ENCODE results near the gene TIPARP.

TIPARP gene

DNA sequence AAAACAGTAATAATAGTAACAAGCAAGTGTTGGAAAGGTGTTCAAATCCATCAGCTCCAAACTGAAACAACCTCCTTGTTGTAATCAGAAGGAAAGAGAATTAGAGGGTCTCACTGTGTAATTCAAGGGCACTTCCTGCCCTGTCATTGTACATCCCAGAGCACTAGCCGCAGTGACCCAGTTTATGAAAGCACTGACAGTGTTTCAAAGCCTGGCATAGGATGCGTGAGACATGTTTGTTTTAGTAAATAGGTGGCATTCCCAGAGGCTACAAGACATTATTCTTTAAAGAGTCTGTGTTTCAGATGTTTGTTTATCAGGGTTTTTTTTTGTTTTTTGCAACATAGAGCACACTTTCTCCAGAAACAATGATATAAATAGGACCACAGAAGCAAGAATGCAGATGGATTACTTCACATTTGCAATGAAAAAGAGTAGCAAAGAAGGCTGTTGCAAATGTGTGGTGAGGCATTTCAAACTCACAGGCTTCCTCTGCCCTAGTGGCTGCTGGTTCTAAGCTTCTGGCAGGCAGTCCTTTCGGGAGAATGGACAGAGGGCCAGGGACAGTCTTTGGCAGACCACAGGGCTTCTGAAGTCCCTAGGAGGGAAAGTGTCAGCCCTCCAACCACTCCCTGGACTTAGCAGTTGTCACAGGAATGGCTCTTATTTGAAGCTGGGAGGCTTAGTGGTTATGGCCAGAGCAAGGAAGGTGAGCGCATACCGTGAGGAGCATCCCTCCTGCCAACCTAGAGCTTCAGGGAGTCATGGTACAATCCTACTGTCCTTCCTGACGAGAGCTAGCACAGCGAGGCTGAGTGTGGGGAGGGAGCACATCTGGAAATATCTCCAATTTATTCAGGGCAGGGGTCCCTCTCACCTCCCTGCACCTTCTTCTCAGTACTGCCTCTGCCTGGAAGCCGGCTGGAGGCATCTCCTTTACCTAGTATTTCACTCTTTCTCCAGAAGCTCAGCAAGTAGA lies 31.4 kb upstream of the TIPARP start:
- Histone ChIP-seq H3K4me3 (ENCODE audit: low read length in 2 of 2) (no peak overlapping the region), H4K8ac (ENCODE audit: low read depth, low read length) (no peak overlapping the region), H2BK5ac (ENCODE audit: low read length) (no peak overlapping the region), H3K23ac (ENCODE audit: low read depth, low read length, poor library complexity) (no peak overlapping the region), H3K9ac (ENCODE audit: low read depth, low read length, poor library complexity) (no peak overlapping the region), H3K14ac (ENCODE audit: low read length) (no peak overlapping the region), H3K4me1 (ENCODE audit: control insufficient read depth in 2 of 2, insufficient read depth in 1 of 2, low read depth in 1 of 2, low read length in 2 of 2) (peaks cover 10 to 19% of the 10 kb centered on the region in 2 donors), H2BK12ac (ENCODE audit: low read length) (no peak overlapping the region), H2BK15ac (ENCODE audit: low read length) (no peak overlapping the region), H3K36me3 (replicated peaks in 1 of 2; ENCODE audit: control insufficient read depth in 2 of 2, insufficient read depth in 2 of 2, low read length in 2 of 2) (no peaks in the 10 kb centered on the region), H3K79me1 (ENCODE audit: low read depth, low read length) (peaks cover under 1% of the 10 kb centered on the region), H2BK120ac (ENCODE audit: low read depth, low read length) (no peak overlapping the region), H3K4ac (ENCODE audit: low read length) (no peak overlapping the region), H3K9me3 (replicated peaks in 1 of 2; ENCODE audit: control insufficient read depth in 2 of 2, insufficient read depth in 1 of 2, low read depth in 1 of 2, low read length in 2 of 2) (no peaks in the 10 kb centered on the region), H3K27ac (replicated peaks; ENCODE audit: low read length) (no peak overlapping the region), H4K91ac (ENCODE audit: low read depth, low read length, poor library complexity) (no peak overlapping the region), H3K18ac (ENCODE audit: low read length) (no peak overlapping the region), H2AK5ac (ENCODE audit: low read depth, low read length) (no peak overlapping the region), H3K27me3 (ENCODE audit: control insufficient read depth in 3 of 3, insufficient read depth in 3 of 3, low read depth in 1 of 3, low read length in 3 of 3) (peaks cover 0 to 11% (median 0%) of the 10 kb centered on the region in 3 experiments), H3K4me2 (ENCODE audit: insufficient read depth, low read length, poor library complexity, severe bottlenecking) (no peak overlapping the region), H2AFZ (ENCODE audit: low read length) (peak overlapping the region; percentile 71)
- DNase-seq (ENCODE audit: low spot score), result no peak
- no CpG with 5 or more reads among the region's 8 CpGs for WGBS, 2 donors (ENCODE audit: extremely low coverage in 2 of 2, insufficient read length in 2 of 2, insufficient replicate concordance in 1 of 2)

DNA sequence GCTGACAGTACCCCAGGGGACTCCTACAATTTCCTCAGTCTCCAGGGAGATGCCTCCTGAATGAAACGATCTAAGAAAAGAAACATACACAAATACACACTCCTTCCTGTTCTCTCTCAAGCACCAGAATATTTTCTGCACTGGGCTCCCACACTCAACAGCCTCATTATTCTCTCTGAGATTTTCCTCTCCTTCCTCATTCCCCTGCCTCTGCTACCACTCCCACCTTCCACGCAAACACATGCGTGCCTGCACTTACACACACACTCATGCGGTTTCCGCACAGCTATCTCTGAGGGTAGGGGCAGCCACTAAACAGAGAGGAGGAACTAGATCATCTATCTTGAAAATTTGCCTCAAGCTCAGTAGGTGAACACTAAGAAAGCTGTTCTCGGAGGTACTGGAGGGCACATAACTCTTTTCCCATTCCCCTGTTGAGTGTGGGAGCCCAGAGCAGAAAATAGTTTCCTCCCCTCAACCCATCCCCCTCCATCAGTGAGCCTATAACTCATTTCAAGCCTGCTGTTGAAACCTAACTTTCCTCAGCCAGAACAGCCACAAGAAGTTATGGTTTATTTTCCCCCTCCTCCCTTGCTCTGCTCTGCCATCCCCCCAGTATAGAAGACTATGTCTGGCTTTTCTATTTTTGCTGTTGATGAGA lies 30.5 kb upstream of the TIPARP start:
- Histone ChIP-seq H3K18ac (ENCODE audit: low read length) (peak overlapping the region; percentile 54), H4K8ac (ENCODE audit: low read depth, low read length) (no peak overlapping the region), H3K79me1 (ENCODE audit: low read depth, low read length) (peaks cover 1% of the 10 kb centered on the region), H3K27ac (replicated peaks; ENCODE audit: low read length) (no peak overlapping the region), H3K4ac (ENCODE audit: low read length) (no peak overlapping the region), H3K4me1 (ENCODE audit: control insufficient read depth in 2 of 2, insufficient read depth in 1 of 2, low read depth in 1 of 2, low read length in 2 of 2) (peaks cover 10 to 19% of the 10 kb centered on the region in 2 donors), H3K9me3 (replicated peaks in 1 of 2; ENCODE audit: control insufficient read depth in 2 of 2, insufficient read depth in 1 of 2, low read depth in 1 of 2, low read length in 2 of 2) (no peaks in the 10 kb centered on the region), H2AK5ac (ENCODE audit: low read depth, low read length) (no peak overlapping the region), H2BK15ac (ENCODE audit: low read length) (no peak overlapping the region), H4K91ac (ENCODE audit: low read depth, low read length, poor library complexity) (no peak overlapping the region), H3K36me3 (replicated peaks in 1 of 2; ENCODE audit: control insufficient read depth in 2 of 2, insufficient read depth in 2 of 2, low read length in 2 of 2) (no peaks in the 10 kb centered on the region), H3K4me3 (ENCODE audit: low read length in 2 of 2) (no peak overlapping the region), H2BK12ac (ENCODE audit: low read length) (no peak overlapping the region), H3K14ac (ENCODE audit: low read length) (no peak overlapping the region), H3K27me3 (ENCODE audit: control insufficient read depth in 3 of 3, insufficient read depth in 3 of 3, low read depth in 1 of 3, low read length in 3 of 3) (peaks cover 0 to 3% (median 0%) of the 10 kb centered on the region in 3 experiments), H3K4me2 (ENCODE audit: insufficient read depth, low read length, poor library complexity, severe bottlenecking) (no peak overlapping the region), H2BK5ac (ENCODE audit: low read length) (no peak overlapping the region), H2AFZ (ENCODE audit: low read length) (peak overlapping the region; percentile 71), H3K9ac (ENCODE audit: low read depth, low read length, poor library complexity) (no peak overlapping the region), H2BK120ac (ENCODE audit: low read depth, low read length) (no peak overlapping the region), H3K23ac (ENCODE audit: low read depth, low read length, poor library complexity) (no peak overlapping the region)
- no CpG with 5 or more reads among the region's 6 CpGs for WGBS, 2 donors (ENCODE audit: extremely low coverage in 2 of 2, insufficient read length in 2 of 2, insufficient replicate concordance in 1 of 2)
- no peak for DNase-seq (ENCODE audit: low spot score)

- H3K4me1 ChIP-seq (ENCODE audit: control insufficient read depth in 2 of 2, insufficient read depth in 1 of 2, low read depth in 1 of 2, low read length in 2 of 2), result peaks cover 10 to 19% of the 10 kb centered on the region in 2 donors
- no peak overlapping the region for H3K23ac ChIP-seq (ENCODE audit: low read depth, low read length, poor library complexity)
- H3K27ac ChIP-seq (replicated peaks; ENCODE audit: low read length), result no peak overlapping the region
- no peaks in the 10 kb centered on the region for H3K9me3 ChIP-seq (replicated peaks in 1 of 2; ENCODE audit: control insufficient read depth in 2 of 2, insufficient read depth in 1 of 2, low read depth in 1 of 2, low read length in 2 of 2)
- H3K4me3 ChIP-seq (ENCODE audit: low read length in 2 of 2), result no peak overlapping the region
- H2BK12ac ChIP-seq (ENCODE audit: low read length), result no peak overlapping the region
- H4K8ac ChIP-seq (ENCODE audit: low read depth, low read length), result no peak overlapping the region
- DNase-seq (ENCODE audit: low spot score), result no peak
- no peak overlapping the region for H4K91ac ChIP-seq (ENCODE audit: low read depth, low read length, poor library complexity)
- no peaks in the 10 kb centered on the region for H3K27me3 ChIP-seq (ENCODE audit: control insufficient read depth in 3 of 3, insufficient read depth in 3 of 3, low read depth in 1 of 3, low read length in 3 of 3)
- H3K79me1 ChIP-seq (ENCODE audit: low read depth, low read length), result peaks cover 1% of the 10 kb centered on the region
- H3K14ac ChIP-seq (ENCODE audit: low read length), result no peak overlapping the region
- H2BK5ac ChIP-seq (ENCODE audit: low read length), result no peak overlapping the region
- H3K4ac ChIP-seq (ENCODE audit: low read length), result no peak overlapping the region
- no peak overlapping the region for H2AFZ ChIP-seq (ENCODE audit: low read length)
- H2BK15ac ChIP-seq (ENCODE audit: low read length), result no peak overlapping the region
- H2BK120ac ChIP-seq (ENCODE audit: low read depth, low read length), result no peak overlapping the region
- H3K4me2 ChIP-seq (ENCODE audit: insufficient read depth, low read length, poor library complexity, severe bottlenecking), result no peak overlapping the region
- H2AK5ac ChIP-seq (ENCODE audit: low read depth, low read length), result no peak overlapping the region
- no peak overlapping the region for H3K9ac ChIP-seq (ENCODE audit: low read depth, low read length, poor library complexity)
- H3K36me3 ChIP-seq (replicated peaks in 1 of 2; ENCODE audit: control insufficient read depth in 2 of 2, insufficient read depth in 2 of 2, low read length in 2 of 2), result no peaks in the 10 kb centered on the region
- H3K18ac ChIP-seq (ENCODE audit: low read length), result no peak overlapping the region
Observed at GRCh38 chr3:156644958-156645357, 29.4 kb upstream of the TIPARP start.

DNA sequence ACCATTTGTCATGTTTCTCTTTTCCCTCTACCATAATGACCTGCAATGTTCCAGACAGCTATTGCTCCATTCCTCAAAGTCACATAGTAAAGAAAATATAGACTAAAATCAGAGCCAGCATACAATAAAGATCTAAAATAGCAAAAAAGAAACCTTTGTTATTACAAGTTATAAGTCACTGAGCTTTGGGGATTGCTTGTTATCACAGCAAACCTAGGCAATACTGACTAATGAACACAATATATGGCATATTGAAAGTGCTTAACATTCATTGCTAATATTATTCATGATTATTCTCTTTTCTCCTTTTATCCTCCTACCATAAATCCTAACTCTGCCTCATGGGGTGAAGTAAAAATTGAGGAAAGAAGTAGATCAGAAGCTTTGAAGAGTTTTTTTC lies 27.4 kb upstream of the TIPARP start:
- H3K4me3 ChIP-seq (ENCODE audit: low read length in 2 of 2), result no peak overlapping the region
- H3K27ac ChIP-seq (replicated peaks; ENCODE audit: low read length), result no peak overlapping the region
- no peak overlapping the region for H2BK15ac ChIP-seq (ENCODE audit: low read length)
- no peak overlapping the region for H3K14ac ChIP-seq (ENCODE audit: low read length)
- no peak overlapping the region for H3K9ac ChIP-seq (ENCODE audit: low read depth, low read length, poor library complexity)
- H3K18ac ChIP-seq (ENCODE audit: low read length), result no peak overlapping the region
- H2AFZ ChIP-seq (ENCODE audit: low read length), result no peak overlapping the region
- peaks cover 10 to 19% of the 10 kb centered on the region in 2 donors for H3K4me1 ChIP-seq (ENCODE audit: control insufficient read depth in 2 of 2, insufficient read depth in 1 of 2, low read depth in 1 of 2, low read length in 2 of 2)
- H2BK5ac ChIP-seq (ENCODE audit: low read length), result no peak overlapping the region
- H3K79me1 ChIP-seq (ENCODE audit: low read depth, low read length), result peaks cover 1% of the 10 kb centered on the region
- no peak overlapping the region for H4K91ac ChIP-seq (ENCODE audit: low read depth, low read length, poor library complexity)
- no peaks in the 10 kb centered on the region for H3K9me3 ChIP-seq (replicated peaks in 1 of 2; ENCODE audit: control insufficient read depth in 2 of 2, insufficient read depth in 1 of 2, low read depth in 1 of 2, low read length in 2 of 2)
- no peak overlapping the region for H2BK120ac ChIP-seq (ENCODE audit: low read depth, low read length)
- H2AK5ac ChIP-seq (ENCODE audit: low read depth, low read length), result no peak overlapping the region
- H3K4ac ChIP-seq (ENCODE audit: low read length), result no peak overlapping the region
- no peak for DNase-seq (ENCODE audit: low spot score)
- H3K4me2 ChIP-seq (ENCODE audit: insufficient read depth, low read length, poor library complexity, severe bottlenecking), result no peak overlapping the region
- no peaks in the 10 kb centered on the region for H3K36me3 ChIP-seq (replicated peaks in 1 of 2; ENCODE audit: control insufficient read depth in 2 of 2, insufficient read depth in 2 of 2, low read length in 2 of 2)
- no peak overlapping the region for H4K8ac ChIP-seq (ENCODE audit: low read depth, low read length)
- H3K23ac ChIP-seq (ENCODE audit: low read depth, low read length, poor library complexity), result no peak overlapping the region
- no peaks in the 10 kb centered on the region for H3K27me3 ChIP-seq (ENCODE audit: control insufficient read depth in 3 of 3, insufficient read depth in 3 of 3, low read depth in 1 of 3, low read length in 3 of 3)
- H2BK12ac ChIP-seq (ENCODE audit: low read length), result no peak overlapping the region

All from neuronal stem cell (in vitro differentiated cells).